Cardiac fibroblast (primary cell): ENCODE measurements around the gene GCC2.
"Not testable (repeated sequence)": the region's sequence is repeated elsewhere in the genome, so short reads cannot be mapped to it uniquely, and the experiment has no call there.

Source experiments
- DNase-seq, 2 donors: peaks; one replicate each; pipeline versions ENCODE4 v3.0.0 to v3.0.0-alpha.2; 2010; ENCODE audit warnings: low read depth in 2 of 2
- H3K4me3 ChIP-seq, 2 donors: replicated peaks in 1 of 2; 1 replicate in 1 of 2; 2 replicates in 1 of 2; pipeline ENCODE4 v1.5.1; 2011; ENCODE audit warnings: low read depth in 2 of 2, low read length in 2 of 2, mild to moderate bottlenecking in 2 of 2, moderate library complexity in 1 of 2
- TF ChIP-seq, protein P1 (sequence below): IDR thresholded peaks from one replicate; pipeline ENCODE4 v1.5.1; 2011; ENCODE audit warnings: low read depth, mild to moderate bottlenecking, low read length, inconsistent platforms

Gene GCC2

DNA sequence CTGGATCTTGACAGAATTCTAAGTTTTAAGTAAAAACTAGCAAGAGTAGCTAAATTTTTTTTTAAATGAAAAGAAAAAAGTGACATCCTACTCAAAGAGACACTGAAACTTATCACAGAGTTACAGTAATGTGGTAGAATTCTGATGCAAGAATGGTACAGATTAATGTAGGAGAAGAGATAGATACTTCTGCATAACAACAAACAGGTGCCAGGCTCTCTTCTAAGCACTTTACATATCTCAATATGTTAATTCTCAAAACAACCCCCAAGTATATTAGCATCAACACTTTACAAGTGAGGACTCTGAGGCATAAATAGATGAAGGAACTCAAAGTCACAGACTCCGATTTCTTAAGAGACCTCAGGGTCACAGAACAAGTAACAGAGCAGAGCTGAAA, 28.1 kb downstream of the GCC2 start:
- no peak for DNase-seq
- no peak overlapping the region for H3K4me3 ChIP-seq
- TF ChIP-seq, protein P1, sequence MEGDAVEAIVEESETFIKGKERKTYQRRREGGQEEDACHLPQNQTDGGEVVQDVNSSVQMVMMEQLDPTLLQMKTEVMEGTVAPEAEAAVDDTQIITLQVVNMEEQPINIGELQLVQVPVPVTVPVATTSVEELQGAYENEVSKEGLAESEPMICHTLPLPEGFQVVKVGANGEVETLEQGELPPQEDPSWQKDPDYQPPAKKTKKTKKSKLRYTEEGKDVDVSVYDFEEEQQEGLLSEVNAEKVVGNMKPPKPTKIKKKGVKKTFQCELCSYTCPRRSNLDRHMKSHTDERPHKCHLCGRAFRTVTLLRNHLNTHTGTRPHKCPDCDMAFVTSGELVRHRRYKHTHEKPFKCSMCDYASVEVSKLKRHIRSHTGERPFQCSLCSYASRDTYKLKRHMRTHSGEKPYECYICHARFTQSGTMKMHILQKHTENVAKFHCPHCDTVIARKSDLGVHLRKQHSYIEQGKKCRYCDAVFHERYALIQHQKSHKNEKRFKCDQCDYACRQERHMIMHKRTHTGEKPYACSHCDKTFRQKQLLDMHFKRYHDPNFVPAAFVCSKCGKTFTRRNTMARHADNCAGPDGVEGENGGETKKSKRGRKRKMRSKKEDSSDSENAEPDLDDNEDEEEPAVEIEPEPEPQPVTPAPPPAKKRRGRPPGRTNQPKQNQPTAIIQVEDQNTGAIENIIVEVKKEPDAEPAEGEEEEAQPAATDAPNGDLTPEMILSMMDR: no peak

DNA sequence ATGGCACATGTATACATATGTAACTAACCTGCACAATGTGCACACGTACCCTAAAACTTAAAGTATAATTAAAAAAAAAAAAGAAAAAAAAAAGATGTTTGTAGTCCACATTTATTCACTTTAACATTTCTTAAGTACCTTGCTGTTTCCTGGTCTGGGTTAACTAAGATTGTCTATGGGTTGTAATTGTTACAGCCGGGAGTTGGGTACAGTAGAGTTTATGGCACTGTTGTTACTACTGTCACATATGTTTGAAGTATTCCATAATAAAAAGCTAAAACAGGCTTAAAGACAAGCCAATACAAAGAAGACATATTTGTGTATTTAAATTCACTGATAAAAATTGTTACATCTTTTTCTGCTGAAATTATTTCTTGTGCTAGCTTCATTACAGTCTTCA, 36.2 kb downstream of the GCC2 start:
- TF ChIP-seq, protein P1: no peak
- no peak for DNase-seq
- no peak overlapping the region for H3K4me3 ChIP-seq

DNA sequence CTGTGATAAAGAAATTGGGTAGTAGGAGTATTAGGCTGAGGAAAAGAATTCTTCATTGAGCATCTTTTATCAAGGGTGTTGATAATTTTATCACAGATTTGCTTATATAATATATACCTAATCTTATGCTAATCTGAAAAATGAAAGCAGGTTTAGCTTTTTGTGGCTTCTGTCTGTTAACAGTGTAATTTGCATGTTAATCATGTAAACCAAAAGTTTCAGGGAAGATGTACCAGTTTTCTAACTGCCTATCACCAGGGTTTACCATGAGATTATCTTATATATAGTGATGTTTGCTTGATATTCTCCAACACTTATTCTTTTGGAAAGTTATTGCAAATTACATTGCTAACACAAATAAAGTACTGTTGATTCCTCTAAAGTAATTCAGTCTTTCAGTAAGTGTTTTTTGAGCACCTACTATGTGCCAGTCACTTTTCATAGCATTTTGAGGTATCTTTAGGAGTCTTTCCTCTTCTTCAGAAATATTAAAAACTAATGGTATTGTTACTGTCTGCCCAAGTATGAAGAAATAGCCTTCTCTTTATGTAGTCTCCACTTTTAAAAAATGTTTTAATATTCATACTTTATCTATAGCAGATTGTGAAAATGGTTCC, 41.6 kb downstream of the GCC2 start:
- TF ChIP-seq, protein P1: no peak
- no peak for DNase-seq
- no peak overlapping the region for H3K4me3 ChIP-seq

DNA sequence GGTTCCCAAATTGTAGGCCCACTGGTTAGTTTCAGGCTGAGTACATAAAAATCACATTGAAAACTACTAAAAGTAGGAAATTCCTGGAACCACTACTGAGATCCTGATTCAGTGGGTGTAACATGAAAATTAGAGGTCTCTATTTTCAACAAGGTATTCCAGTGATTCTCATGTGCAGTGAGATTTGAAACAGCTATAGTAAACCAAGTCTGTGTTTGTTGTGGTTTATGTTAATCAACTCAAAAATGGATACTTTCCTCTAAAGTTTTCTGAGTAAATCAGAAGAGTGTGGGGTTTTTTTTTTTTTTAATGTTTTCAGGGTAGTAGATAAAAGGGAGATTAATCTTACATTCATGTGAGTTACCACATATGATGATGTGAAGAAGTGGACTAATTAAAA, 42.8 kb downstream of the GCC2 start:
- H3K4me3 ChIP-seq: no peak overlapping the region
- TF ChIP-seq, protein P1: no peak
- no peak for DNase-seq

DNA sequence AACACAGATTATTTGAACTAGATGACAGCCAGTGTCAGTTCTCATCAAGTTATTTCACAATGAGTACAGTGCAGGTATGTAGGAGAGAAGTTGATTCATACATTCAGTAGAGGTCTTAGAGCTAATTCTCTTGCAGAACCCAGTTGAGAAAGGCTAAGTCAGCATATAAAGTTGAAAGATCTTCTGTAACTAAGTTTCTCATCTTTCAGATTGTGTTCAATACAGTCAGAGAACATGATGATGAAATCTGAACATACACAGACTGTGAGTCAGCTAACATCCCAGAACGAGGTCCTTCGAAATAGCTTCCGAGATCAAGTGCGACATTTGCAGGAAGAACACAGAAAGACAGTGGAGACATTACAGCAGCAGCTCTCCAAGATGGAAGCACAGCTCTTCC, 43.4 kb downstream of the GCC2 start:
- H3K4me3 ChIP-seq: no peak overlapping the region
- TF ChIP-seq, protein P1: no peak
- peak; percentile 86 to 98 for DNase-seq

DNA sequence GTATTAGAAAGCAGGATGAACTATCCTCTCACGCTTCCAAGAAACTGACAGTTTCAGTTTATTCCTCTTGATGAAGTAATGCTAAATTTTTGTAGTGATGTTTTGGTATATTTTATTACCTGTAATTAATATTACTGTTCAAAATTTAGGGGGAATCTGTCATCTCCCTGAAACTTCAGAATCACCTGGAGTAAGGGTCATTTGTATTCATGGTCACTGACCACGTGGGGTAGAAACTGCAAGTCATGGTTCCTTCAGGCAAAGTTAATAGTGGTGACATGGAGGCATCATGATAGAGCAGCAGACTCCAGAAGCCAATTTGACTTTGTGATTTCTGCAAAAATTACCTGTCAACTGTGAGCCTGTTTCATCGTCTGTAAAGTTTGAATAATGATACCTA, 47.2 kb downstream of the GCC2 start:
- not testable (repeated sequence) for H3K4me3 ChIP-seq

DNA sequence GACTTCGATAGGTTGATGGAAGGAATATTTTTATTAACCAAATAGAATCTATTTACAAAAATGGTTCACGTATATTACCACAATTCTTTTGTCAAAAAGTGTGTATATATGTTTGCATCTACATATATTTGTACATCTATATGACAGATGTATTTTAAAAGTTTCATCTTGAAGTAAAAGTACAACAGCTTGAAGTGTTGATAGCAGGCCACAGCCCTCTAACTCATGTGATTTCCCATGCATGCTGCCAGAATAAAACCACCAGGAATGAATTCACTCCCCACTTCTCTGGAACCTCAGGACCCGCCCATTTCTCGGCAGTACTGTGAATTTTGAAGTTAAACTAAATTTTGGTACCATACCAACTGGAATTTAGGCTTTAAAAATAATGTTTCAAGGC, 58.6 kb downstream of the GCC2 start:
- peak; percentile 22 to 68 for DNase-seq

More for the DNA sequence above, 47.2 kb downstream of the GCC2 start:
- not testable (repeated sequence) for DNase-seq

DNA sequence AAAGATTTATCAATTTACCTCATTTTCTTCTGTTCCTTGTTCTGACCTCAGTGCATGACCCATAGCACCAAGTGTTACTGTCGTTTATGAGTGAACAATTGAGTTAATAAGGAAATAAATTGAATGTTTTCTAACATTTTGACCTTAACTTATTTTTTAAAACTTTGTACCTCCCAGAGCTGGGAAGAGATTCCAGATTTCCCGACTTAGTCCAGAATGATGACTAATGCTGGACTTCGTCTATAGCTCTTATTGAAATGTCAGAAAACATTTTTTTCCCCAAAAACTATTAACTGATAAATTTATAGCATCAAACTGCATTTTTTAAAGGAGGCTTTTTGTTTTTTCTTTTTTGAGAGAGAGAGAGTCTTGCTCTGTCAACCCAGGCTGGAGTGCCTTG, 63.4 kb downstream of the GCC2 start:
- not testable (repeated sequence) for DNase-seq

More for the DNA sequence above, 58.6 kb downstream of the GCC2 start:
- H3K4me3 ChIP-seq: not testable (repeated sequence)

DNA sequence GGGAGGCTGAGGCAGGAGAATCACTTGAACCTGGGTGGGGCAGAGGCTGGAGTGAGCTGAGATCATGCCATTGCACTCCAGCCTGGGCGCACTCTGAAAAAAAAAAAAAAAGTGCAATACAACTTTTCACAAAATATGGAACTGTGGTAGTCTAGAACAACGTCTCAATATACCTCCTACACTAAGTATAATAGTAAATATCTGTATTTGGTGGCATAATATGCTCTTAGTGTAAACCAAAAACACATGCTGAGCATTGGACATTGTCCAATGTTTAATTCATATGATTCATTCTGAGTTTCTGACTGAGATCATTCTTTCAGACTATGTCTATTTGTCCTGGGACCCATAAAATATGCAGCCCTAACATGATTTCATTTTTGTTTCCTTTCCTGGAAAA, 65.5 kb downstream of the GCC2 start:
- peak in 1 of 2 donors; percentile 54 for DNase-seq
- H3K4me3 ChIP-seq: not testable (repeated sequence)

More for the DNA sequence above, 63.4 kb downstream of the GCC2 start:
- H3K4me3 ChIP-seq: not testable (repeated sequence)

DNA sequence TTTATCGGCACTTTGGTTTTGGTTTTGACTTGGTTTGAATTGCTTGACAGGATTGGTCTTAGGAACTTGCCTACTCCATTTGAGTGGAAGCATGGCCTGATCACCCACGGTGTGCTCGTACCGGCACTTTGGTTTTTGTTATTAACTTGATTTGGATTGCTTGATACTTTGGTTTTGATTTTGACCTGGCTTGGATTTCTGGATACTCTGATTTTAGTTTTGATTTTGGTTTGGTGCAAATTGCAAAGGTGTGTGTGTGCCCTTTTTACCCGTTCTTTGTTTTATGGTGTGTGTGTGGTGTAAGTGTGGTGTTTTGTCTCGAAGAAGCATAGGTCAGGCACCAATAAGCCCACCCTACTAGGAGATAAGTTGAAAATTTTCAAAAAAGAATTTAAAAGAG, 75.7 kb downstream of the GCC2 start:
- not testable (repeated sequence) for DNase-seq, H3K4me3 ChIP-seq

DNA sequence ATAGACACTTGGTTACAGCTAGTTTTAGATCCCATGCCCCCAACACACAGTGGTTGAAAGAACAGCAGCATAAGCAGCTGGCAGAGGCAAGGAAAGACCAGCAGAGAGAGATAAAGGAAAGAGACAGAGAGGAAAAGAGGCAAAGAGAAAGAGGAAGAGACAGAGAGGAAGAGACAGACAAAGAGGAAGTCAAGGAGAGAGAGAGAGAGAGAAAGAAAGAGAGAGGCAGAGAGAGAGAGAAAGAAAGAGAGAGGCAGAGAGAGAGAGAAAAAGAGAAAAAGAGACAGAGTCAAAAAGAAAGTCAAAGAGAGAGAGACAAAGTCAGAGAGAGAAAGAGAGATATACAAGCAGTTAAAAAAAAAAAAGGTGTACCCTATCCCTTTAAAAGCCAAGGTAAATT, 76.3 kb downstream of the GCC2 start:
- H3K4me3 ChIP-seq, DNase-seq: not testable (repeated sequence)
